Erythroblast (primary cell): ENCODE data around the gene LRRIQ4.

Experiments
- GATA1 ChIP-seq: IDR thresholded peaks from 2 replicates; pipeline ENCODE4 v1.6.1; 2011; ENCODE audit warnings: low read depth, mild to moderate bottlenecking, control low read depth, low read length, moderate library complexity
- POLR2A ChIP-seq: IDR thresholded peaks from 2 replicates; pipeline ENCODE4 v1.6.1; 2011; ENCODE audit warnings: mild to moderate bottlenecking, low read length

- TF ChIP-seq POLR2A (no peak), GATA1 (no peak)
Measured at GRCh38 chr3:169842960-169843359, 30.3 kb downstream of the LRRIQ4 start.
